D721Med (cell line): ENCODE data around the gene FLRT2.

Experiments
- DNase-seq: peaks from one replicate; pipeline ENCODE4 v3.0.0; 2011; ENCODE audit warnings: low spot score; ENCODE audit not compliant: insufficient read length
- FAIRE-seq: peaks from 2 replicates; lab custom pipeline; 2011; peaks lifted over from hg19 to GRCh38; lab: Jason Lieb, UNC
- CTCF ChIP-seq: IDR thresholded peaks from 2 replicates; pipeline ENCODE4 v1.5.1; 2012; ENCODE audit warnings: mild to moderate bottlenecking, control low read depth; ENCODE audit not compliant: insufficient read depth; ENCODE audit errors: missing control alignments

Gene FLRT2

GRCh38 chr14:85617791-85618190 is 87.8 kb downstream of the FLRT2 start:
- no peak for DNase-seq
- TF ChIP-seq CTCF = no peak
- peak; percentile 58 for FAIRE-seq

- FAIRE-seq = no peak
- no peak for TF ChIP-seq CTCF
- no peak for DNase-seq
These were observed 88.4 kb downstream of the FLRT2 start for GRCh38 chr14:85618390-85618789.

- DNase-seq (no peak), FAIRE-seq (no peak)
- no peak for TF ChIP-seq CTCF
These were observed 89.0 kb downstream of the FLRT2 start for GRCh38 chr14:85618978-85619377.

- DNase-seq (no peak), FAIRE-seq (no peak)
- TF ChIP-seq CTCF = no peak
These were observed 89.9 kb downstream of the FLRT2 start for GRCh38 chr14:85619851-85620250.

GRCh38 chr14:85620947-85621346 is 91.0 kb downstream of the FLRT2 start:
- DNase-seq (no peak), FAIRE-seq (no peak)
- no peak for TF ChIP-seq CTCF

DNA sequence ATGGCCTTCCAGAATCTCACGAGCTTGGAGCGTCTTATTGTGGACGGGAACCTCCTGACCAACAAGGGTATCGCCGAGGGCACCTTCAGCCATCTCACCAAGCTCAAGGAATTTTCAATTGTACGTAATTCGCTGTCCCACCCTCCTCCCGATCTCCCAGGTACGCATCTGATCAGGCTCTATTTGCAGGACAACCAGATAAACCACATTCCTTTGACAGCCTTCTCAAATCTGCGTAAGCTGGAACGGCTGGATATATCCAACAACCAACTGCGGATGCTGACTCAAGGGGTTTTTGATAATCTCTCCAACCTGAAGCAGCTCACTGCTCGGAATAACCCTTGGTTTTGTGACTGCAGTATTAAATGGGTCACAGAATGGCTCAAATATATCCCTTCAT is 92.2 kb downstream of the FLRT2 start:
- DNase-seq = no peak
- no peak for FAIRE-seq
- TF ChIP-seq CTCF = no peak

GRCh38 chr14:85622986-85623685 is 93.2 kb downstream of the FLRT2 start:
- FAIRE-seq (no peak), DNase-seq (no peak)
- no peak for TF ChIP-seq CTCF
